GM21528 (cell line): ENCODE results near the gene OSBPL10.

Source experiments
- ATAC-seq: cut with Tn5 transposase; IDR thresholded peaks from one replicate; pipeline ENCODE4 v1.9.1; 2021; ENCODE audit warnings: mild to moderate bottlenecking, moderate library complexity; ENCODE audit not compliant: unreplicated experiment, low FRiP score

The OSBPL10 gene

DNA sequence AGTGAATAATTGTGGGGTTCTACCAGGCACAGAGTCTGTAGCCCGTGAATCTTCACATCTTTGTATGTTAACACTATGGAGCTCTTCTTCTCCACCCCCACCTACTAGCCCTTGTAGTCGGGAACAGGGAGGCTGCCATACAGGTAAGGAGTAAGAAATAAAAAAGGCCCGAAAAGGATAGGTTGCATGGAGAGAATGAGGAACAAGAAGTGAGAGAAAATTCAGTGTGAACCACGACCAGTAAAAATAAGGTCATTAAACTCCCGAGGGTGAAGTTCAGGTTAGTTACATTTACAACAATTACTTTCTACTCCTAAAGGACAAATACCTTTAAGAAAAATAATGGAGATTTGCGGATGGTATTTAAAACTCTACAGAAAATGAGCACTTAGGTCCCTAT is 53.3 kb downstream of the OSBPL10 start:
- ATAC-seq: no peak

DNA sequence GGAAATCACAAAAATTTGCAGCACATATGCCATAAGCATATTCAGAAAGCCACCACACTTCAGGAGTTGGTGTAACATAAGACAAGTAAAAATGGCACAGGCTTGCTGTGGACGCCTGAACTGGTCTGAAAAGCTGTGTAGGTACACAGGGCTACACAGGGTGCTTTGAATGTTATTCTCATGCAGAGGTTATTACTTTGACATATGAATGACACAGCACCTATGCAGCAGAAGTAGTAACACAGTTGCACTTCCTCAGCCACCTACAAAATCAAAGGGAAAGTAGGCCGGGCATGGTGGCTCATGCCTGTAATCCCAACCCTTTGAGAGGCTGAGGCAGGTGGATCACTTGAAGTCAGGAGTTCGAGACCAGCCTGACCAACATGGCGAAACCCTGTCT is 54.5 kb downstream of the OSBPL10 start:
- ATAC-seq: no peak

DNA sequence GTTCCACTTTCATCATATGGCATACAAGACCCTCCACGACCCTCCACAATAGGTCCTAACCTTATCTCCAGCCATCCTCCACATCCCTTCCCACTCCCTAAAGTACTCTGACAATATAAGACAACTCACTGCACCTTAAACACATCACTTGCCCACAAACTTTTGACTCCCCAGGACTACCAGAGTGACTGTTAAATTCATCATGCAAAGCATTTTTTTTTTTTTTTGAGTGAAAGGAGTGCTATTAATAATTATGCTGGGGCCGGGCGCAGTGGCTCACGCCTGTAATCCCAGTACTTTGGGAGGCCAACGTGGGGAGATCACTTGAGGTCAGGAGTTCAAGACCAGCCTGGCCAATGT is 55.8 kb downstream of the OSBPL10 start:
- no peak for ATAC-seq

DNA sequence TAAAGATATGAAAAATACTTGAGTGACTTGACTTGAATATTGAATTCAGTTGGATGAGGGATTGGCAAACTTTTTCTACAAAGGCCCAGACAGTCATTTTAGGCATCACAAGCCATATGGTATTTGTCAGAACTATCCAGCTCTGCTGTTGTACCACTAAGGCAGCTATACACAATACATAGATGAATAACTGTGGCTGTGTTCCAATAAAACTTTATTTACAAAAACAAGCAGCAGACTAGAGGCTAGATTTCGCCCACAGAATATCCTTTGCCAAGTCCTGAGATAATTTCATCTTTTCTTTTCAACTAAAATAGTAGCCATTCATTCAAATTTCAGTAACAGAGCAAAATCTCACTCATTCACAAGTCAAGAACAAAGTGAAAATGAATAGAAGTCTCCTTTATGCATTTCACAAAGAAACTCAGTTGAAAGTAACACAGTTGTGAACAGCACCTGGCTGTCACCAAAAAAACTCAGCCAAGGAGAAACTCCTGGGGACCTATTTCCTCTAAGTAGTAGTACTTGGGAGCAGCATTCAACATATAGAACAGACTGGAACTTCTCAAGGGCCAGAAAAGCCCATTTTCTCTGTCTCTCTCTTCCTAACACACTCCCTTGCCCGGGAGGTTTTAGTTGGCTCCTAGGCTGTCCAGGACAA is 56.3 kb downstream of the OSBPL10 start:
- no peak for ATAC-seq

DNA sequence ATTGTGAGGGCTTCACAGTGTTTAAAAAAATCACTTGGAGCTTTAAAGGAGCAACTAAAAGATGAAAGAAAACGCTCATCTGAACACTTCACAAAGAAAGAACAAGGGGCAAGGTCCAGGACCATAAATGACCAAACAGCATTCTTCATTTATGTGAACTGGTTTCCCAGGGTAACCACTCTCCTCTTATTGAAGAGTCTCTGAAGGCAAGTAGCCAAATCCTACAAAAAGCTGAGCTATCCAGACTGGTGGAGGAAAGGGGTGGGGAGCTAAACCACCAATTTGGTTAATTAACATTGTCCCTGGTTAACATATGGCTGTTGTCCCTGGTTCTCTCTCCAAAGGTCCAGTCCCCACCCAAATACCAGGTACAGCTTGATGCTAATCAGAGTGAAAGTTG is 58.1 kb downstream of the OSBPL10 start:
- no peak for ATAC-seq

DNA sequence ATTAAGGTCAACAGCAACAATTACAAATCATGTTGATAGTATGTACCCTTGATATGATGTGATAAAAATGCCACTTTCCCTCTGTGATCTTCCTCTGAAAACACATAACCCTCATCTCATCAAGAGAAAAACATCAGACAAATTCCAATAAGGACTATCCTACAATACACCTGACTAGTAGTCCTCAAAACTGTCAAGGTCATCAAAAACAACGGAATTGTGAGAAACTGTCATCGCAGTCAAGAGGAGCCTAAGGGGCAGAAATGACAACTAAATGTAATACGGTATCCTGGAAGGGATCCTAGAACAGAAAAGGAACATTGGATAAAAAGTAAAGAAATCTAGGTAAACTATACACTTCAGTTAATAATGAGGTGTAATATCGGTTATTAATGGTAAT is 59.2 kb downstream of the OSBPL10 start:
- no peak for ATAC-seq

DNA sequence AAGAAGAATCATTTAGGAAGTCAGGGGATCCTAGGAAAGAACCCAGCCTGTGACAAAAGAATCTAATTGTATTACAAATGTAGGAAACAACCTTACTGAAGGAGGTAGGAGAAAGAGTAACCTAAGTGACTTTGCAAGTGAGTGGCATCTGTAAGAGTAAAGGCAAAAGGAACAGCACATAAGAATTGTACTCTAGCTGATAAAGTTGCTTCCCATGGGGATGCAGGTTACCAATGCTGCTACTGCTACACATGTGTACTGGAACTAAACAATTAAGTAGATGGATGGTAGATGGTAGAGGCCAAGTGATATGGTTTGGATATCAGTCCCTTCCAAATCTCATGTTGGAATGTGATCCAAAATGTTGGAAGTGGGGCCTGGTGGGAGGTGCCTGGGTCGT is 60.8 kb downstream of the OSBPL10 start:
- no peak for ATAC-seq

DNA sequence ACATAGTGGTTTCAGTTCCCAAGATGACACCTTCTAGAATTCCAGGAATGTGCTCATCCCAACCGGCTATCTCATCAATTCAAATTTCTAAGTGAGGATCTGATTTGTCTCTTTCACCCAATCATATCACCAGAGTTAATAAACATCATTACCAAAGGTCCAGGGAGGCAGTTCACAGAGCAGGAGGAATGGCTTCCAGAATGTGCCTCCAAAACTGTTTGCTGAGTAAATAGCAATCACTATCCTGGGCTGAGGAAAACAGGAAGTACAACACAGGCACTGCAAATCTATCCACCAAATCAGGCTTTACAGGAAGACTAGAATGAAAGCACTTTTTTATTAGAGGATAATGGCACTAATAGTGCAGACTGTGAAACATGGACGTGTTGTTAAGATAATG is 61.5 kb downstream of the OSBPL10 start:
- ATAC-seq: no peak

DNA sequence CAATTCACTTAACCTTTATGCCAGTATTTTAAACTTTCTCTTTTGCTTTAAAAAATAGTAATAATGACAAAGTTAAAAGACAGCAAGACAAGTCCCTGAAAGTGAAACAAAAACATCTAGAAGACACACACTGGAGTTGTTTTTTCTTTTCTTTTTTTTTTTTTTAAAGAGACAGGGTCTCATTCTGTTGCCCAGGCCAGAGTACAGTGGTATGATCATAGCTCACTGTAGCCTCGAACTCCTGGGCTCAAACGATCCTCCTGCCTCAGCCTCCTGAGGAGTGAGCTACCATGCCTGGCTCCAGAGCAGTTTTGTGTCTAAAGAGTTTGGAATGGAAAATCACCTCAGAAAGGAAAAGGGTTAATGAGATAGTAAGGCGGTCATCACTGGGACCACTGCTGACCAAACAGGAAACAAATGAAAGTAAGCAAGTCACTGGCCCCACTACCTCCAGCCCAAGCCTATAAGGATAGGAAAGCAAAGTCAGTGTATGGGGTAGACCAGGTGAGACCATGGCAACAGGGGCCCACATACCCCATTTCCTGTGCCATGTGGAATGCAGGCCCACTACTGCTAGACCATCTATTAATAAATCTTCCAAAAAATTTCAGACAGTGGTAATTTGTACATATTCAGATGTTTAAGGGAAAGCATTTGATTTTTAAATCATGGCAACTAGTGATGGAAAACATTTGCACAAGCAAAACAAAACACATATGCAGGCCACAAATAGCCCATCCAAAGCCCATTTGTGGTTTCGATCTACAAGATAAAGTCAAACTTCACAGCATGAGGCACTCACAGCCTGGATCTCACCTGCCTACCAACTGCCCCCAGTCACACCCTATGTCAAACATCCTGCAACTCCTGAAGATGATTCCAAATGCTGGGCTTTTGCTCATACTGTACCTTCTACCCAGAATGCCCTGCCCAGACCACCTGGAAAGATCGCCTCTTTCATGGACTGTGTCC is 62.6 kb downstream of the OSBPL10 start:
- ATAC-seq: peak; percentile 71

DNA sequence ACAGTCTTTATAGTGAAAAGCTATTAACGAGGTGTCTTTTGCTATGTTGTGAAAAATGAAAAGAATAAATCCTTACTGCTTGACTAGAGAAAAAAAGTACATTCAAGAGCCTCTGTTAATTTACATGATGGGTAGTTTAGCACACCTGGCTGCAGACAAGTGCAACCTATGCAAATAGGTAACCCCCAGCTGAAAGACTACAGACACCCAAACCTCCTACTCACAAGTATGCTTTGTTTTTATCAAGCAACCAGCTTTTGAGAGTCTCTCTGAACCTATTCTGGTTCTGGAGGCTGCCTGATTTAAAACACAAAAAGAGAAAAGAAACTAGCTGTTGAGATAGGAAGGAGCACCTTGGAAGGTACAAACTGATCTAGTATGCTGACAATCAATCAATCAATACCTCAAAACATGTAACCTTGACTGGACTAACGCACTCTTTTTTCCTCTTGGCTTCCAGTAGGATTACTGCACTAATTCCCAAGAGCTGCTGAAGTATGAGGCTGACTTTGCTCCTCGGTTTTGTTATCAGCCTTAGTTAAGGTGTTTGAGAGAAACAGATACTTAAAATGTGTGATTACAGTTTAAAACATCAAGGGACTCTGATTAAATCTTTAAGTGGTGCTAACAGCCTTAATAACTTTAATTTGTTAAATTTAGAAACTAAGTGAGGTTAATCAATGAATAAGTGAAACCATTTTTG is 63.6 kb downstream of the OSBPL10 start:
- peak; percentile 84 for ATAC-seq

DNA sequence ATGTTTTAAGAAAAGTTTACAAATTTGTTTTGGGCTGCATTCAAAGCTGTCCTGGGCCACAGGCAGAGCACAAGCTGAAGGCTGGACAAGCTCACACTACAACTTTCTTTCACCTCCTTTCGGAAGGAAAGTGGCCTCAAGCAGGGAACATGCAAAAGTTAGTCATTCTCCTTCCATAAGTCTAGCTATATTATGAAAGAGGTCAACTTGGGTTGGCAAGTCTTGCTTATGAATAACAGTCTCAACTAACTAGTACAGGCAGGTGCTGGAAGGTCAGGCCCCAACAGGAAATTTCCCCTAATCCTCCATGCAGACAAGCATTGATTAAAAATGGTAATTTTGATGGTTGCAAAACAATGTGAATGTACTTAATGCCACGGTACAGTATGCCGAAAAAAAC is 69.4 kb downstream of the OSBPL10 start:
- ATAC-seq: no peak

DNA sequence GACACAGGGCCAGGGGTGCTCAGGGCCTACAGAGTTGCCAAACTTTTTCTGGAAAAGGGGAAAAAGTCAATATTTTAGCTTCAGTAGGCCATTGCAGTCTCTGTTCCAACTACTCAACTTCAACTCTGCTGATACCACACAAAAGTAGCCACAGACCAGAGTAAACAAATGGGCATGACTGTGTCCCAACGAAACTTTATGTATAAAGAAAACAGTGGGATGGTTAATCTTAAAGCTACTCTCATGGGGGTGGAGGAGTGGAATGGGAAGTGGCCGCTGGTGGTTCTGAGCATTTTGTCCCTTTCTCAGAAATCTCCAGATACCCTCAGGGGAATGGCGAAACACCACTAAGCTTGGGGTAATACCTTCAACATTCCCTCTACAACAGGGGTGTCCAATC is 69.9 kb downstream of the OSBPL10 start:
- no peak for ATAC-seq

DNA sequence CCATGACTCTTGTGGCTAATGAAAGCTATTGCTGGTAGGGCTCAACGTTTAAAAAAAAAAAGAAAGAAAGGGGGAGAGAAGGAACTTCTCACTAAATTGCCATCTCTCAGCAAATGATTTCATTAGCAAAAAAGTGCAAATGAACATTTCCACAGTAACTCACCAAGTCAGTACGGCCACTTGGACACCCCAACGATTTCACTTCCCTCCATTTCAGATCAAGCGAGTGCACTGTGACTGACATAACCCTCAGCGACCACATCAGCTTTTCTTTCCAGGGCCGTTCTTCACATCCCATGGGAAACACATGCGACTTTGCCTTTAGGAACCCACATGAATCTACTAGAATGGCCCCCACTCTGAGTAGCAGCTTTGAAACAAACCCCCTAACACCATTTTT is 71.6 kb downstream of the OSBPL10 start:
- ATAC-seq: no peak

DNA sequence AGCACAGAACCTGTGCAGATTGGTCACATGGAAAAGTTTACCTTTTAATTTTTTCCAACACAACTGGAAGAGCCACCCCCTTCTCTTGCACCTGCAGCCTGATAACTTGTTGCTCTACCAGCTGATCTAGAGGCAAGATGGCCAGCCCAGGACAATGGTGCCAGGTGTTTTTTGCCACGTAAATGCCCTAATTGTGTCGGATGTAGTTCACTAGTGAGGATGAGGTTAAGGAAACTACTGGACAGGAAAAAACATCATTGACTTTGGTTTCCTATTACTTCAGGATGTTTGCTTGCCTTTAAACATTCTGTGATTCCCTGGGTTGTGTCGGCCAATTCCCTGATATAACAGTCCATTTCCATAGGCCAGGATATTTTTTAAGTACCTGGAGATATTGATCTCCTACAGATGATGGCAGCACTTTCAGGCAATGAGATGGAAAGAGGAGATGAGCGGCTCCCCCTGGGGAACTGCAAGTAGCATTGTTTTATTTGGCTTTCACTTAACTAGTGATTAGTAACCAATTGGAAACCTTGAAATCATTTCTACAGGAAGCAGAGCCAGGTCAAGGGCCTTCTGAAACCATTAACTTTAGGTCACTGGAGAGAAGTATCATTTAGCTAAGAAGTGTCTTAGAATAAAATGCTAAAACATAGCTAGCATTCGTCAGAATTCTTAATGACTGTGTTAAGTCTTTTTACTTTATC is 72.5 kb downstream of the OSBPL10 start:
- ATAC-seq: peak; percentile 78

DNA sequence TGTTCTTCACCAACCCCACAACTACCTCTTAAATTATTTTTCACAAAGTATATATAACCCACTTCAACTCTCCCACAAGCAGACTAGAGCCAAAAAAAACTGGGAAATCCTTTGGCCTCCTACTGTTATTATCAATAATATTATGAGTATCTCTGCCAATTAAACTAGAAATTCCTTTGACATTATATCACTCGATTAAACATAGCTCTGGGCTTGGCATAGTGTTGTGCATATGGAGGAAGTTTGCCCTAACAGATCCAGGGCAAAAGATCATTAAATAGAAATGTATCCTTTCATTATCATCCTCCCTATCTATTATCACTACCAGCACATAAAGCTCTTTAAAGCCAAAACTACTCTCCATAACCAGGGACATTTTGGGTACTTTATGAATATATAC is 74.9 kb downstream of the OSBPL10 start:
- ATAC-seq: no peak

DNA sequence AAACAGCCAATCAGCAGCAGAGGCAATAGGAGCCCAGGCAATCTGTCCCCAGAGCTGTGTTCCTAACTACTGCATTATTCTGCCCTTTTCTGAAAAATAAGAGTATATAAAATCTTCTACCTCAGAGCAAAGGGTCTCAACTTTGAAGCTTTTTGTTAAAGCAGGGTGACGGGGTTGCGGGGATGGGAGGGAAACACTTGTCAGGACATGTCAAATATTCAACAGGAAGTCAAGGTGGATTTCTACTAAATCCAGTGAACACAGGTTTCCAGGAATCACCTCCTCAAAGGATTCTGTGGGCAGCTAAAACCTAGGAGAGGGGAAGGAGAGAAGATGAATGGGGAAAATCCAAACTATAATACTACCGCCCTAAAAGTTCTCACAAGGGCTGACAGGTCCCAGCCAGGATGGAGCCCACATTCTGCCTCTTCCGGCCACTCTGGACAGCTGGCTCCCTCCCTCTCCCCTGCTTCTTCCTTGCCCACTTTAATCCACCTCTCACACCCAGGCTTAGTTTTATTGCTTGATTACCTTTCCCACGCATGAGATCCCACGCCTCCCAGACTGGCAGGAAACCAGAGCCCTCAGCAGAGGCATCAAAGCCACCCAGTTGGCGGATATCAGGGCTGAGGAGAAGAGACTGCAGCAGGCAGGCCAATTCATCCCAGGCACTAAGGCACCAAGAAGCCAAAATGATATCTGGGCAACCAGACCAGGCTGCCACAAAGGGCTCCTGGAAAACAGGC is 77.2 kb downstream of the OSBPL10 start:
- ATAC-seq: no peak

DNA sequence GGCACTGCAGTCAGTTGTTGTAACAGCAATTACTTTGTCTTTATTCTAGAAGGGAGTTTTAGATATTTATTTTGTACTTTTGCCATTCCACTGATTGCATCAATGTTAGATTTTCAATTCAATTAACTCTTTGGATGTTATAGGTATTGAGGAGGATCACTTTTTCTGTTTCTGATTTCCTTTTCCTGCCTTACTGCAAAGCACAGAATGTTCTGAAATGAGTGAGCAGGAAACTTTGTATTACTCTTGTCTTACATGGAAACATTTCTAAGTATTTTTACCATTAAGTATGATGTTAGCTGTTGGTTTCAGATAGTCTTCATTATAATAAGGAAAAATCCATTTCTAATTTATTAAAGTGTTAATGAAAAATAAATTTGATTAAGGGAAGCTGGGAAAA is 80.5 kb downstream of the OSBPL10 start:
- no peak for ATAC-seq

DNA sequence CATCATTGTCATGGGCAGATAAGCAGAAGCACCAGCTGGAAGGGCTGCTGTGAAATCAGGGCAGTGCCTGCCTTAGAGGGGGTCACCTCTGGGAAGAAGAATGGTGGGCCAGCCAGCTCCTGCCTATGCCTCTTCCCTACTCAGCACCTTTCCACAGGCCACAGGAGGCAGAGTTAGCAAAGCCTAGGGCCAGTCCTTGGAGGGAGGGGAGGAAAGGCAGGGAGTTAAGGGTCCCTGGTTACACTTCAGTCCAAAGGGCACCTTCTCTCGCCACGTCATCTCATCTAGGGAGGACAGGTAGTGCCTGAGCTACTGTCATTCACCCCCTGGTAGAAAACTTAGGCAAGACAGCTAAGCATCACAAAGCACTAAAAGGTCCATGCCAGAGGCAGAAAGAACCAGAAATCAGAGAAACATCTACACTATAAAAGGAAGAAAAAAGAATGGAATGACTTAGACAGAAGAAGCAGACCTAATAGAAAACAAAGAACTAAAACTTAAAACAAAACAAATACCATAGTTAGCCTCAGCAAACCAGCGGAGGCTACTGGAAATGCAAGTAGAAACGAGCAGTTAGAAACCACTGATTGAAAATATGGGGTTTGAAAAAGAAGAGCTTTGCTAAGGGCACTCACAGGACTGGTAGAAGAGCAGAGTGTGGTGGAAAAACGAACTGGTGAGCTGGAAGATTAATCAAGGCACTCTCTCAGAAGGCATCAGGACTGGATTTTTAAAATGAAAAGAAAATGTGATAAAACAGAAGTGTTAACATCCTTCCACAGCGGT is 84.2 kb downstream of the OSBPL10 start:
- no peak for ATAC-seq

DNA sequence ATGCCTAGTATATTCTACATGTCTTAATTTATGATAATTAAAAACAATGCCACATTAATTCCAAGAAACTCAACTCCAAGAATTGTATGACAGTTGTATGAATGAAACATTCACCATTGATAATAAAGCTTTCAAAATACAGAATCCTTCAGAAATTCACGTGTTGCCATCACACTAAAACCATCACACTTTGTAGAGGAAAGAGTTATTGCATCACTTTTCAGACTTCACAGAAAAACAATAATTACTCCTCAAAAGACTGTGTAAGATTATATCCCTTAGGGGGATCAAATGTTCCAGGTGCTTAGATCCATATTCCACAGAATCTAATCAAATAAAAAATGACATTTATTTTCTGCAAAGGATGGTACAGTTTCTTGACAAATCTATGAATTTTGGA is 85.0 kb downstream of the OSBPL10 start:
- no peak for ATAC-seq
